Skeletal muscle cell (primary cell): ENCODE data around the gene RNASET2.
"Not testable (repeated sequence)": the region's sequence is repeated elsewhere in the genome, so short reads cannot be mapped to it uniquely, and the experiment has no call there.

Experiments used
- DNase-seq: peaks from one replicate; pipeline ENCODE4 v3.0.0-alpha.2; 2010; ENCODE audit warnings: low read depth
- H3K4me3 ChIP-seq: 2 replicates; pipeline ENCODE4 v1.5.1; 2011; ENCODE audit warnings: low read depth, mild to moderate bottlenecking, control low read depth, low read length, moderate library complexity

Gene RNASET2

GRCh38 chr6:166907871-166908806 lies 48.2 kb downstream of the RNASET2 start:
- no peak overlapping the region for H3K4me3 ChIP-seq
- DNase-seq, result no peak

- no peak for DNase-seq
- H3K4me3 ChIP-seq, result no peak overlapping the region
Observed at GRCh38 chr6:166907373-166907841, 48.9 kb downstream of the RNASET2 start.

- DNase-seq, result no peak
- H3K4me3 ChIP-seq, result no peak overlapping the region
Observed at GRCh38 chr6:166906376-166907044, 49.8 kb downstream of the RNASET2 start.

- no peak for DNase-seq
- H3K4me3 ChIP-seq, result no peak overlapping the region
Observed at GRCh38 chr6:166905505-166906134, 50.7 kb downstream of the RNASET2 start.

DNA sequence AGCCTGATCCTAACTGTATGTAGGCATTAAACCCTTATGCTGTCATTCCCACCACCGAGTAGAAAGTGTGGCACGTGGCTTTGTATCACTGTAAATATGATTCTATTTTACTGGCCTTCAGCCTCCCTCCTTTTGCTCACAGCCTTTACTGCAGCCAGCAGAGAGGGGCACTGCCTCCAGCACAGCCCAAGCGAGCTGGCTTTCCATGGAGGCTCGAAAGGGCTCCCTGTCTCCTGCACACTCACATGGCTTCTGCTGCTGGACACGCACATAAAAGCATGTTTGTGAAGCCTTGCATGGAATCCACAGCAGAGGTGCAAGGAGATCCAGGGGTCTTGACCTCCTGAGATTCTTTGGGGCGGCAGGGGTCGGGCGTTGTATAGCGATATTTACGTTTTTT lies 51.3 kb downstream of the RNASET2 start:
- no peak overlapping the region for H3K4me3 ChIP-seq
- no peak for DNase-seq

DNA sequence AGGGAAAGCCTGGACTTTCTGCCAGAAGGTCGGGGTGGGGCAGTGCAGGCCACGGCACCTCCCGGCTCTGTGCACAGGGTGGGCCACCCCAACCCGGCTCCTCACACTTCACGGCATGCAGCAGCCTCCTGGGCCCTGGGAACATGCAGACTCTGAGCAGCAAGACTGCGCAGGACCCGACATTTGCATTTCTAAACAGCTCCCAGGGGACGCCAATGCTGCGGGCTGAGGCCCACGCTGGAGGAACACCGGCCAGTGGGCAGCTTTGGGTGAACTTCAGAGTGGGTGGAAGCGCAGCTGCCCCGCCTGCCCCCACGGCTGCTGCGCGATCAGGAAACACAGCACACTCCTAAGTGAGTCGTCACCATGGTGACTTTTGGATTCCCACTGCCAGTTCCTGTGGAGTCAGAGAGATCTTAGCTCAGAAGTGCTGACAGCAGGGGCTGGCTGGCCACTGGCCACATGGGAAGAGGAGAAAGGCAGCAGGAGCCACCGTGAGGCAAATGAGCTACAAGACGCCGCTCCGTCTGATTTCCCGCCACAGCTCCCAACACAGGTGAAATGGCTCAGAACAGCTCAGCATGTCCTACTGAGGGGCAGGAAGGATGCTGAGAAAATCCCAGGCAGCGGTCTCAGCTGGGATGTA lies 52.1 kb downstream of the RNASET2 start:
- DNase-seq, result no peak

GRCh38 chr6:166903500-166903899 lies 52.9 kb downstream of the RNASET2 start:
- no peak for DNase-seq
- no peak overlapping the region for H3K4me3 ChIP-seq

More for the DNA sequence above, 52.1 kb downstream of the RNASET2 start:
- no peak overlapping the region for H3K4me3 ChIP-seq

DNA sequence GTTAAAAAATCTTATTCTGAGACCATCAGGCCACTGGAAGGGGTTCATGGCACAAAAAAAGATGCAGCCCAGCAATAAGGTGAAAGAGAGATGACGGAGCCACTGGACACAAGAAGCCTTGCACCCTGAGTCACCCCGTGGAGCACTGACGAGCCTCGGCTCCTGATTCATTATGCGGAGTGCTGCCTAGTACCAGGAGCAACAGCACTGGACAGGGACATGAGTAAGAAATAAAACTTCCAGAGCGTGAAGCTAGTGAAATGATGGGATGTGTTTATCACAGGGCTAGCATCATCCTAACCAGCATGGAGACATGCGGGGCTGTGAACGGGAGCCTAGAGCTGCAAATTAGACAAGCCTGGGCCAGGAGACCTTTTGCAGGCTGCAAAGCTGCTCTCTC lies 53.3 kb downstream of the RNASET2 start:
- DNase-seq, result no peak
- H3K4me3 ChIP-seq, result no peak overlapping the region

- no peak overlapping the region for H3K4me3 ChIP-seq
- DNase-seq, result no peak
Observed at GRCh38 chr6:166902211-166902755, 54.1 kb downstream of the RNASET2 start.

DNA sequence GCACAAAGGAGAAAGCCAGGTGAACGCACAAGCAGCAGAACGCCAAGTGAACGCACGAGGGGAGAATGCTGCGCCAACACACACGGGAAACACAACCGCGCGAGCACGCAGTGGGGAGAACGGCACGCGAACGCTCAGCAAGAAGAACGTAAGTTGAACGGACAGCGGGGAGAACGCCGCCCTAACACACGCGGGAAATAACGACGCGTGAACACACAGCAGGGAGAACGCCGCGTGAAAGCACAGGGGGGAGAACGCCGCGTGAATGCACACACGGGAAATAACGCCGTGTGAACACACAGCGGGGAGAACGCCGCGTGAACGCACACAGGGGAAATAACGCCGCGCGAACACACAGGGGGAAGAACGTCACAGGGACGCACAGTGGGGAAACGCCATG lies 54.7 kb downstream of the RNASET2 start:
- H3K4me3 ChIP-seq, result no peak overlapping the region
- DNase-seq, result no peak

GRCh38 chr6:166900956-166901607 lies 55.3 kb downstream of the RNASET2 start:
- H3K4me3 ChIP-seq, result no peak overlapping the region
- DNase-seq, result no peak

- DNase-seq, result no peak
- no peak overlapping the region for H3K4me3 ChIP-seq
Observed at GRCh38 chr6:166900130-166900708, 56.1 kb downstream of the RNASET2 start.

DNA sequence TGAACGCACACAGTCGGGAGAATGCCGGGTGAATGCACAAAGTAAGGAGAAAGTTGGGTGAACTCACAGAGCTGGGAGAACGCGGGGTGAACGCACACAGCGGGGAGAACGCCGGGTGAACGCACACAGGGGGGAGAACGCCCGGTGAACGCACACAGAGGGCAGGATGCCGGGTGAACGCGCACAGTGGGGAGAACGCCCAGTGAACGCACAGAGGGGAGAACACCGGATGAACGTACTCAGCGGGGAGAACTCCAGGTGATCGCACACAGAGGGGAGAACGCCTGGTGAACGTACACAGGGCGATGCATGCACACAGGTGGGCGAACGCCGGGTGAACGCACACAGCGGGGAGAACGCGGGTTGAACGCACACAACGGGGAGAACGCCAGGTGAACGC lies 57.4 kb downstream of the RNASET2 start:
- H3K4me3 ChIP-seq, result no peak overlapping the region
- DNase-seq, result no peak

- not testable (repeated sequence) for DNase-seq, H3K4me3 ChIP-seq
Observed at GRCh38 chr6:166894614-166895013, 61.7 kb downstream of the RNASET2 start.

- H3K4me3 ChIP-seq, DNase-seq: not testable (repeated sequence)
Observed at GRCh38 chr6:166892472-166892871, 63.9 kb downstream of the RNASET2 start.

GRCh38 chr6:166886773-166887172 lies 69.6 kb downstream of the RNASET2 start:
- not testable (repeated sequence) for H3K4me3 ChIP-seq, DNase-seq

DNA sequence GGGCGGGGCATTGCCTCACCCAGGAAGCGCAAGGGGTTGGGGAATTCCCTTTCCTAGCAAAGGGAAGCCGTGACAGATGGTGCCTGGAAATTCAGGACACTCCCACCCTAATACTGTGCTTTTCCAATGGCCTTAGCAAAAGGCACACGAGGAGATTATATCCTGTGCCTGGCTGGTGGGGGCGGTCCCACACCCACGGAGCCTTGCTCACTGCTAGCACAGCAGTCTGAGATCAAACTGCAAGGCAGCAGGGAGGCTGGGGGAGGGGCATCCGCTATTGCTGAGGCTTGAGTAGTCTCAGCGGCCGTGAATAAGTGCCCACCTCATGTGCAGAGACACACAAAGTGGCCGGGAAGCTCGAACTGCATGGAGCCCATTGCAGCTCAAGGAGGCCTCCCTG lies 71.4 kb downstream of the RNASET2 start:
- DNase-seq, H3K4me3 ChIP-seq: not testable (repeated sequence)

- H3K4me3 ChIP-seq, result no peak overlapping the region
- DNase-seq, result no peak
Observed at GRCh38 chr6:166879594-166879993, 76.8 kb downstream of the RNASET2 start.
